Measurements from ENCODE around the gene NPLOC4. TPM values are rescaled to one million over a fixed set of nuclear protein-coding genes. Genes with fewer than 3 reads are reported as not detected.
A peak's percentile ranks its signal among the peaks of the same experiment; 100 is the strongest.

The NPLOC4 gene
- polyA plus RNA-seq, 1 of the 3 experiments (the other 2 are of a cell fraction), result 88.6 TPM

GRCh38 chr17:81524039-81524864 lies 112.7 kb downstream of the NPLOC4 start:
- H3K36me3 ChIP-seq (replicated peaks in 1 of 2; ENCODE audit: control insufficient read depth in 1 of 2, insufficient read depth in 2 of 2, low read length in 1 of 2), result no peaks in the 10 kb centered on the region
- CTCF ChIA-PET, result interaction anchor here (0.5 to 2.1 kb wide), 4 partner anchors 9 to 271 kb away, joined by 3 to 7 read pairs (median 4); no protein-coding TSS in a partner anchor
- H3K4me3 ChIP-seq (ENCODE audit: low read depth in 2 of 2, low read length in 1 of 2), result no peak overlapping the region
- H3K9me2 ChIP-seq, result no peaks in the 10 kb centered on the region
- TF ChIP-seq MEF2A (IDR thresholded peaks at IDR 0.05; ENCODE audit: borderline replicate concordance, low read depth), result no peak
- no peak for TF ChIP-seq CHD2 (IDR thresholded peaks at IDR 0.05; ENCODE audit: low read length, partially characterized antibody)
- no peak for TF ChIP-seq RCOR1 (IDR thresholded peaks at IDR 0.05; ENCODE audit: low read length)
- TF ChIP-seq NRF1 (IDR thresholded peaks at IDR 0.05; ENCODE audit: low read depth, low read length), result no peak
- no peak for TF ChIP-seq FOXM1 (IDR thresholded peaks at IDR 0.05; ENCODE audit: low read depth)
- TF ChIP-seq POLR2AphosphoS5 (IDR thresholded peaks at IDR 0.05; ENCODE audit: low read depth, low read length), result 0 out of 2 replicates have a peak, but pooled peaks have one; percentile 37
- no peak for TF ChIP-seq EZH2phosphoT487 (IDR thresholded peaks at IDR 0.05; ENCODE audit: borderline replicate concordance, low read depth)
- no peak overlapping the region for H3K9ac ChIP-seq
- 86% methylated on average over 8 of the region's 18 CpGs for WGBS (ENCODE audit: low lambda C conversion rate)
- H3K27me3 ChIP-seq (ENCODE audit: insufficient read depth), result no peaks in the 10 kb centered on the region
- H3K9me3 ChIP-seq, result no peaks in the 10 kb centered on the region
- peaks cover 29% of the 10 kb centered on the region for H3F3A ChIP-seq (replicated peaks; ENCODE audit: insufficient read depth)
- POLR2A ChIA-PET, result interaction anchor here (1.4 kb wide), 1 partner anchor 13 kb away, joined by 3 read pairs; no protein-coding TSS in a partner anchor
- H3K4me2 ChIP-seq, result no peak overlapping the region
- peaks cover 0 to 16% of the 10 kb centered on the region in 2 experiments; a peak in 1 of 4 replicates for H3K4me1 ChIP-seq (ENCODE audit: control insufficient read depth in 1 of 2, insufficient read depth in 2 of 2, low read depth in 1 of 2, low read length in 1 of 2)
- H2AFZ ChIP-seq (ENCODE audit: low read depth), result no peak overlapping the region
- H4K20me1 ChIP-seq (ENCODE audit: insufficient read depth), result peaks cover 42% of the 10 kb centered on the region
- peak overlapping the region in 1 of 2 experiments; percentile 12; a peak in 1 of 4 replicates for H3K27ac ChIP-seq (ENCODE audit: low read depth in 2 of 2, low read length in 1 of 2)
- no peak for DNase-seq
- peaks cover 20% of the 10 kb centered on the region; the same call in 1 of the 2 replicates for H3K79me2 ChIP-seq (ENCODE audit: insufficient read depth)

- CTCF ChIA-PET, result interaction anchor here (0.5 to 2.1 kb wide), 5 partner anchors 10 to 271 kb away, joined by 3 to 7 read pairs (median 4); no protein-coding TSS in a partner anchor
- POLR2A ChIA-PET, result interaction anchor here (1.4 kb wide), 1 partner anchor 13 kb away, joined by 3 read pairs; no protein-coding TSS in a partner anchor
- Histone ChIP-seq H3K27me3 (ENCODE audit: insufficient read depth) (no peaks in the 10 kb centered on the region), H3K79me2 (ENCODE audit: insufficient read depth) (peaks cover 28% of the 10 kb centered on the region; the same call in 1 of the 2 replicates), H3K4me2 (no peak overlapping the region), H3K27ac (ENCODE audit: low read depth in 2 of 2, low read length in 1 of 2) (no peak overlapping the region; a peak in 1 of 4 replicates), H3K4me1 (ENCODE audit: control insufficient read depth in 1 of 2, insufficient read depth in 2 of 2, low read depth in 1 of 2, low read length in 1 of 2) (peaks cover 0 to 16% of the 10 kb centered on the region in 2 experiments; a peak in 1 of 4 replicates), H4K20me1 (ENCODE audit: insufficient read depth) (peaks cover 42% of the 10 kb centered on the region), H3K4me3 (ENCODE audit: low read depth in 2 of 2, low read length in 1 of 2) (no peak overlapping the region), H3K9me2 (no peaks in the 10 kb centered on the region), H2AFZ (ENCODE audit: low read depth) (no peak overlapping the region), H3K36me3 (replicated peaks in 1 of 2; ENCODE audit: control insufficient read depth in 1 of 2, insufficient read depth in 2 of 2, low read length in 1 of 2) (no peaks in the 10 kb centered on the region), H3K9me3 (no peaks in the 10 kb centered on the region), H3K9ac (no peak overlapping the region), H3F3A (replicated peaks; ENCODE audit: insufficient read depth) (peaks cover 29% of the 10 kb centered on the region)
- peak; percentile 85 for DNase-seq
- peak; percentile 18; the same call in 1 of the 2 replicates for TF ChIP-seq NRF1 (IDR thresholded peaks at IDR 0.05; ENCODE audit: low read depth, low read length)
- no peak for TF ChIP-seq SIN3A (IDR thresholded peaks at IDR 0.05; ENCODE audit: borderline replicate concordance, low read depth, low read length)
- no peak for TF ChIP-seq ELF1 (IDR thresholded peaks at IDR 0.05)
- TF ChIP-seq IRF3 (IDR thresholded peaks at IDR 0.05; ENCODE audit: low read depth, low read length), result no peak
- no peak for TF ChIP-seq POLR2AphosphoS5 (IDR thresholded peaks at IDR 0.05; ENCODE audit: low read depth, low read length)
- no peak for TF ChIP-seq TAF1 (IDR thresholded peaks at IDR 0.05; ENCODE audit: borderline replicate concordance, low read depth, low read length)
- peak; percentile 24; the same call in 1 of the 2 replicates for TF ChIP-seq PBX3 (IDR thresholded peaks at IDR 0.05)
- no peak for TF ChIP-seq GATA2 (CRISPR knock-in tag; IDR thresholded peaks at IDR 0.05)
- TF ChIP-seq YY1 (IDR thresholded peaks at IDR 0.05; ENCODE audit: low read depth), result no peak
- TF ChIP-seq TCF12 (IDR thresholded peaks at IDR 0.05), result no peak
- no peak for TF ChIP-seq EZH2phosphoT487 (IDR thresholded peaks at IDR 0.05; ENCODE audit: borderline replicate concordance, low read depth)
- TF ChIP-seq CHD2 (IDR thresholded peaks at IDR 0.05; ENCODE audit: low read length, partially characterized antibody), result no peak
- no peak for TF ChIP-seq FOXM1 (IDR thresholded peaks at IDR 0.05; ENCODE audit: low read depth)
- peak; percentile 17; the same call in 1 of the 2 replicates for TF ChIP-seq USF2 (IDR thresholded peaks at IDR 0.05; ENCODE audit: borderline replicate concordance, low read depth, low read length)
- no peak for TF ChIP-seq ZBTB33 (IDR thresholded peaks at IDR 0.05; ENCODE audit: borderline replicate concordance, low read depth)
- TF ChIP-seq MXI1 (IDR thresholded peaks at IDR 0.05; ENCODE audit: low read depth, low read length), result peak; percentile 85
- 59% methylated on average over 13 of the region's 17 CpGs for WGBS (ENCODE audit: low lambda C conversion rate)
These were observed 113.4 kb downstream of the NPLOC4 start for GRCh38 chr17:81523402-81524038.

Measured in SK-N-SH (cell line).